VCaP (cell line): ENCODE data around the gene FIBP.

Source experiments
- H3K27ac ChIP-seq: fragments of 450-650 bp; 2 replicates; pipeline ENCODE4 v1.5.1; 2017
- TF ChIP-seq, protein P1 (sequence below): fragments of 450-650 bp; conservative IDR thresholded peaks from 2 replicates; pipeline ENCODE4 v1.5.1; 2017; ENCODE audit warnings: mild to moderate bottlenecking, moderate library complexity

The FIBP gene

DNA sequence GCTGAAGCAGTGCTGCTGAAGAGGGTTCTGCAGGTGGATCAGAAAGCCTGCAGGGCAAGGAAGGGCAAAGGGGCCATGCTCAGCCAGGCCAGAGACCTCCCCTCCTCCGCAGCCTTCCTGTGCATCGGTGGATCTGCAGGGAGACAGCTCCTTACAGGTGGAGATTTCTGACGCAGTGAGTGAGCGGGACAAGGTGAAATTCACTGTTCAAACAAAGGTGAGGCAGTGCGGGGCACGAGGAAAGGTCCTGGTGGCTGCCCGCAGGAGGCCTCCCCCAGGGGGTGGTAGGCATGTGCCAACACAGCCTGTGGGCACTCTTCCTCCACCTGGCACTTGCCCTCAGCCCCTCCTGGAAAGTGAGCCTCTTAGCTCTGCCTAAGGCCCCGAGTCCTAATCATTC, 38.9 kb downstream of the FIBP start:
- H3K27ac ChIP-seq: peak overlapping the region; percentile 0; the same call in 1 of the 2 replicates
- TF ChIP-seq, protein P1, sequence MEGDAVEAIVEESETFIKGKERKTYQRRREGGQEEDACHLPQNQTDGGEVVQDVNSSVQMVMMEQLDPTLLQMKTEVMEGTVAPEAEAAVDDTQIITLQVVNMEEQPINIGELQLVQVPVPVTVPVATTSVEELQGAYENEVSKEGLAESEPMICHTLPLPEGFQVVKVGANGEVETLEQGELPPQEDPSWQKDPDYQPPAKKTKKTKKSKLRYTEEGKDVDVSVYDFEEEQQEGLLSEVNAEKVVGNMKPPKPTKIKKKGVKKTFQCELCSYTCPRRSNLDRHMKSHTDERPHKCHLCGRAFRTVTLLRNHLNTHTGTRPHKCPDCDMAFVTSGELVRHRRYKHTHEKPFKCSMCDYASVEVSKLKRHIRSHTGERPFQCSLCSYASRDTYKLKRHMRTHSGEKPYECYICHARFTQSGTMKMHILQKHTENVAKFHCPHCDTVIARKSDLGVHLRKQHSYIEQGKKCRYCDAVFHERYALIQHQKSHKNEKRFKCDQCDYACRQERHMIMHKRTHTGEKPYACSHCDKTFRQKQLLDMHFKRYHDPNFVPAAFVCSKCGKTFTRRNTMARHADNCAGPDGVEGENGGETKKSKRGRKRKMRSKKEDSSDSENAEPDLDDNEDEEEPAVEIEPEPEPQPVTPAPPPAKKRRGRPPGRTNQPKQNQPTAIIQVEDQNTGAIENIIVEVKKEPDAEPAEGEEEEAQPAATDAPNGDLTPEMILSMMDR: no peak

DNA sequence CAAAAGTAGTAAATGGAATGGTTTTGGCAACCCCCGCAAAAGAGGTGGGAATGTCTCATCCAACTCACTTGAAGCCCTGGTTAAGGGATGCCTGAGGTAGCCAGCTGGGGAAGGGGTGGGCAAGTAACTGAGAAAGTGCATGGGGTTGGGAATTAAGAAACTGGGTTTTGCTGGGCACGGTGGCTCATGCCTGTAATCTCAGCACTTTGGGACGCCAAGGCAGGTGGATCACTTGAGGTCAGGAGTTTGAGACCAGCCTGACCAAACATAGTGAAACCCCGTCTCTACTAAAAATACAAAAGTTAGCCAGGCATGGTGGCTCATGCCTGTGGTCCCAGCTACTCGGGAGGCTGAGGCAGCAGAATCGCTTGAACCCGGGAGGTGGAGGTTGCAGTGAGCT, 39.6 kb downstream of the FIBP start:
- peak overlapping the region; percentile 0; the same call in 1 of the 2 replicates for H3K27ac ChIP-seq

DNA sequence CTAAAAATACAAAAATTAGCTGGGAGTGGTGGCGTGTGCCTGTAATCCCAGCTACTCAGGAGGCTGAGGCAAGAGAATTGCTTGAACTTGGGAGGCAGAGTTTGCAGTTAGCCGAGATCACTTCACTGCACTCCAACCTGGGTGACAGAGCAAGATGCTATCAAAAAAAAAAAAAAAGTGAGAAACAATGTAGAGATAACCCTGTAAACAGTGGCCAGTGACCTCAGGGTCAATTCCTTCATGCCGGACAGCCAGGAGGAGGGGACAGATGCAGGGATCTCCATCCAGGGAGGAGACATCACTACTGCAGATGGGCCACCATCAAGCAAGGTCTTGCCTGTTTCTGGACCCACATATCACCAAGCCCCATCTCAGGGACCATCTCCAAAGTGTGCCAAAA, 40.5 kb downstream of the FIBP start:
- no peak overlapping the region for H3K27ac ChIP-seq
- TF ChIP-seq, protein P1: no peak

DNA sequence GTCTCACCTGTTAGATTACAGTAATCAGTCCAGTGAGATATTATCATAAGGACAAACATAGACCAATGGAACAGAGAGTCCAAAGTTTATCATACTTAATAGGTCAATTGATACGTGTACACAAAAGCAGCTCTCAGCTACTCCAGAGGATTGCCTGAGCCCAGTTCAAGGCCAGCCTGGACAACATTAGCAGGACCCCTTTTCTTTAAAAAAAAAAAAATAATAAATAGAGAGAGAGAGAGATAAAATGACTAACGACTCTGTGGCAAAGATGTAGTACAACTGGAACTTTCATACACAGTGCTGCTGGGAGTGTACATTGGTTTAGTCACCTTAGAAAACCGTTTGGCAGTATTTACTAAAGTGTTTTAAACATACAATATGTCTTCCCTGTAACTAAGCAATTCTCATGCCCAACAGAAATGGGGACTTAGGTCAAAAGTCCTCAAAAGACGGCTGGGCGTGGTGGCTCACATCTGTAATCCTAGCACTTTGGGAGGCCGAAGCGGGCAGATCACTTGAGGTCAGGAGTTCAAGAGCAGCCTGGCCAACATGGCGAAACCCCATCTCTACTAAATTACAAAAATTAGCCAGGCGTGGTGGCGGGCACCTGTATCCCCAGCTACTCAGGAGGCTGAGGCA, 43.9 kb downstream of the FIBP start:
- H3K27ac ChIP-seq: peak overlapping the region; percentile 60
- TF ChIP-seq, protein P1: no peak

DNA sequence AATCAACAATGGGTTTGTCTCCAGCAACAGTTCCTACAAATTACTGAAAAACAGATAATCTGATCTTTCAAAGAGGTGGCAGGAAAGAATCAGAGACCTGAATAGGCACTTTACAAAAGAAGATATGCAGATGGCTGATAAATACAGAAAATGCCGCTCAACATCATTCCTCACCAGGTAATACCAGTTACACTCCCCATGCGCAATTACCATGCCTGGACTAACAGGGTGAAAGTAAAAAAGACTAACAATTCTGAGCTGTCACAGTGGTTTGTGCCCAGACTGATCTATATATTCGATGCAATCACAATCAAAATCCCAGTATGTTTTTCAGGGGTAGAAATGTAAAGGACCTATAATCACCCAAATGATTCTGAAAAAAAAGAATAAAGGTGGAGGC, 44.5 kb downstream of the FIBP start:
- H3K27ac ChIP-seq: peak overlapping the region; percentile 60
- TF ChIP-seq, protein P1: no peak

DNA sequence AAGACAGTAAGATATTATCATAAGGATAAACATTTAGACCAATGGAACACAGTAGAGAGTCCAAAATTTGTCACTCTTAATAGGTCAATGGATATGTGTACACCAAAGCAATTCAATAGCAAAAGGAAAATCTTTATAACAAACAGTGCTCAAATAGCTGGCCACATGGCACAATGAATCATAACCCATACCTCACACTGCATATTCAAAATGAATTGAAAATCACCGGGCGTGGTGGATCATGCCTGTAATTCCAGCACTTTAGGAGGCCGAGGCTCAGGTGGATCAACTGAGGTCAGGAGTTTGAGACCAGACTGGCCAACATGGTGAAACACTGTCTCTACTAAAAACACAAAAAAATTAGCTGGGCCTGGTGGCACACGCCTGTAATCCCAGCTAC, 46.1 kb downstream of the FIBP start:
- H3K27ac ChIP-seq: no peak overlapping the region
- TF ChIP-seq, protein P1: no peak

DNA sequence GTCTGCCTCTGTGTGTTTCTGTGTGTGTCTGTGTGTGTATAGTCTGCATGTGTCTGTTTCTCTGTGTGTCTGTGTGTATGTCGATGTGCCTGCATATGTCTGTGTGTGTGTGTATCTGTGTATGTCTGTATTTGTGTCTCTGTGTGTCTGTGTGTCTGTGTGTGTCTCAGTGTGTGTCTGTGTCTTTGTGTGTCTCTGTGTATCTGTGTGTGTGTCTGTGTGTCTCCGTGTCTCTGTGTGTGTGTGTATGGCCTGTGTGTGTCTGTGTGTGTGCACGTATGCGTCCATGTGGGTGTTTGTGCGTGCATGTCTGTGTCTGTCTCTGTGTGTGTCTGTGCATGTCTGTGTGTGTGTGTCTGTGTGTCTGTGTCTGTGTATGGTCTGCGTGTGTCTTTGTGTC, 54.1 kb downstream of the FIBP start:
- TF ChIP-seq, protein P1: no peak
- H3K27ac ChIP-seq: peak overlapping the region; percentile 28; the same call in 1 of the 2 replicates
